GM19438 (cell line): Measurements from ENCODE around the gene ADCY2.

ENCODE experiments used
- ATAC-seq: cut with Tn5 transposase; IDR thresholded peaks from one replicate; pipeline ENCODE4 v1.9.1; 2021; ENCODE audit warnings: low read depth; ENCODE audit not compliant: unreplicated experiment

The ADCY2 gene

GRCh38 chr5:7762267-7762666 is 366.3 kb downstream of the ADCY2 start:
- no peak for ATAC-seq

- no peak for ATAC-seq
Measured at GRCh38 chr5:7763621-7764072, 367.7 kb downstream of the ADCY2 start.

- ATAC-seq = no peak
Measured at GRCh38 chr5:7764452-7764851, 368.5 kb downstream of the ADCY2 start.

- no peak for ATAC-seq
Measured at GRCh38 chr5:7770436-7770835, 374.5 kb downstream of the ADCY2 start.

- ATAC-seq = no peak
Measured at GRCh38 chr5:7772141-7772540, 376.2 kb downstream of the ADCY2 start.

GRCh38 chr5:7773178-7773577 is 377.2 kb downstream of the ADCY2 start:
- ATAC-seq = no peak

GRCh38 chr5:7776442-7776841 is 380.5 kb downstream of the ADCY2 start:
- ATAC-seq = no peak

- ATAC-seq = no peak
Measured at GRCh38 chr5:7779019-7780005, 383.4 kb downstream of the ADCY2 start.

- ATAC-seq = no peak
Measured at GRCh38 chr5:7781899-7782298, 386.0 kb downstream of the ADCY2 start.

- ATAC-seq = no peak
Measured at GRCh38 chr5:7784683-7785380, 388.9 kb downstream of the ADCY2 start.

- no peak for ATAC-seq
Measured at GRCh38 chr5:7787770-7788169, 391.8 kb downstream of the ADCY2 start.

- no peak for ATAC-seq
Measured at GRCh38 chr5:7789567-7789966, 393.6 kb downstream of the ADCY2 start.

GRCh38 chr5:7793895-7794294 is 398.0 kb downstream of the ADCY2 start:
- ATAC-seq = no peak

- peak; percentile 80 for ATAC-seq
Measured at GRCh38 chr5:7794311-7794710, 398.4 kb downstream of the ADCY2 start.

GRCh38 chr5:7794823-7795222 is 398.9 kb downstream of the ADCY2 start:
- ATAC-seq = peak; percentile 53

GRCh38 chr5:7795306-7795705 is 399.4 kb downstream of the ADCY2 start:
- no peak for ATAC-seq

GRCh38 chr5:7801891-7802614 is 406.1 kb downstream of the ADCY2 start:
- ATAC-seq = no peak

- ATAC-seq = no peak
Measured at GRCh38 chr5:7802855-7803254, 406.9 kb downstream of the ADCY2 start.

GRCh38 chr5:7803937-7804336 is 408.0 kb downstream of the ADCY2 start:
- no peak for ATAC-seq

- no peak for ATAC-seq
Measured at GRCh38 chr5:7805379-7805778, 409.4 kb downstream of the ADCY2 start.

- ATAC-seq = no peak
Measured at GRCh38 chr5:7808998-7809397, 413.1 kb downstream of the ADCY2 start.
